CD4-positive, CD25-positive, alpha-beta regulatory T cell (primary cell): ENCODE measurements around the gene ATP6V0E1. TPM values are rescaled to one million over a fixed set of nuclear protein-coding genes. Genes with fewer than 3 reads are reported as not detected.

Source experiments
- ATAC-seq, 2 donors: fragments of 150-1000 bp; cut with Tn5 transposase; one replicate each; pipeline ENCODE4 v1.10.0; 2021; ENCODE audit warnings: low read depth in 2 of 2, moderate number of reproducible peaks in 2 of 2, moderate library complexity in 1 of 2
- DNase-seq, 3 donors: peaks; one replicate each; pipeline versions ENCODE4 v3.0.0 to v3.0.0-alpha.2; 2012 to 2022; ENCODE audit warnings: mixed read lengths in 1 of 3
- H3K27ac ChIP-seq: one replicate; pipeline ENCODE4 v1.7.0; 2013; ENCODE audit warnings: mild to moderate bottlenecking, low read length; ENCODE audit not compliant: insufficient read depth, poor library complexity, severe bottlenecking
- H3K27me3 ChIP-seq: one replicate; pipeline ENCODE4 v1.7.0; 2013; ENCODE audit warnings: low read length; ENCODE audit not compliant: control insufficient read depth, insufficient read depth
- H3K36me3 ChIP-seq: one replicate; pipeline ENCODE4 v1.7.0; 2013; ENCODE audit warnings: mild to moderate bottlenecking, low read length, moderate library complexity; ENCODE audit not compliant: control insufficient read depth, insufficient read depth
- H3K4me1 ChIP-seq: 2 replicates; pipeline ENCODE4 v1.7.0; 2013; ENCODE audit warnings: mild to moderate bottlenecking, low read length; ENCODE audit not compliant: insufficient read depth, control insufficient read depth, poor library complexity, severe bottlenecking
- H3K4me3 ChIP-seq: one replicate; pipeline ENCODE4 v1.7.0; 2013; ENCODE audit warnings: low read depth, mild to moderate bottlenecking, low read length, moderate library complexity
- H3K9me3 ChIP-seq, 2 experiments: 1 replicate in 1 of 2; 2 replicates in 1 of 2; pipeline ENCODE4 v1.7.0; 2013; ENCODE audit warnings: low read length in 2 of 2, mild to moderate bottlenecking in 1 of 2, moderate library complexity in 1 of 2; ENCODE audit not compliant: control insufficient read depth in 2 of 2
- H3K27ac Mint-ChIP-seq, 3 donors: one replicate each; pipeline ENCODE4 v1.8.0; 2020 to 2022; ENCODE audit warnings: mild to moderate bottlenecking in 3 of 3, mixed read lengths in 3 of 3, moderate library complexity in 2 of 3
- H3K27me3 Mint-ChIP-seq: one replicate; pipeline ENCODE4 v1.8.0; 2022; ENCODE audit warnings: mild to moderate bottlenecking, mixed read lengths
- H3K36me3 Mint-ChIP-seq: one replicate; pipeline ENCODE4 v1.8.0; 2020; ENCODE audit warnings: mixed read lengths
- H3K4me1 Mint-ChIP-seq, 4 donors: one replicate each; pipeline ENCODE4 v1.8.0; 2020 to 2022; ENCODE audit warnings: mixed read lengths in 4 of 4, mild to moderate bottlenecking in 1 of 4
- H3K4me3 Mint-ChIP-seq, 4 donors: one replicate each; pipeline ENCODE4 v1.8.0; 2020 to 2022; ENCODE audit warnings: mild to moderate bottlenecking in 4 of 4, mixed read lengths in 4 of 4, moderate library complexity in 3 of 4
- H3K9me3 Mint-ChIP-seq, 7 donors: one replicate each; pipeline ENCODE4 v1.8.0; 2020 to 2022; ENCODE audit warnings: mixed read lengths in 7 of 7, mild to moderate bottlenecking in 3 of 7, moderate library complexity in 2 of 7
- polyA plus RNA-seq, 4 donors: library from polyadenylated mRNA; unstranded; fragments of 300-500 nt; fragmentation: Illumina TruSeq; gene quantifications; one replicate each; pipeline ENCODE4 v1.2.3, GENCODE V29; 2021
- total RNA-seq: library from RNA; stranded (reverse); gene quantifications from one replicate; pipeline ENCODE4 v1.2.3, GENCODE V29; 2022

The ATP6V0E1 gene
- total and polyA plus RNA-seq, 5 donors from 2014 or later, result 106 to 691 (median 499) TPM

GRCh38 chr5:173010547-173011464 is 27.2 kb downstream of the ATP6V0E1 start:
- DNase-seq (no peak), ATAC-seq (no peak)
- peaks cover 6% of the 10 kb centered on the region for H3K36me3 ChIP-seq
- H3K4me3 Mint-ChIP-seq, result no peak overlapping the region
- no peaks in the 10 kb centered on the region for H3K27me3 ChIP-seq
- peaks cover 17 to 72% (median 45%) of the 10 kb centered on the region in 4 donors for H3K4me1 Mint-ChIP-seq
- peak overlapping the region in 2 of 3 donors; percentile 70 to 86 for H3K27ac Mint-ChIP-seq
- peaks cover 0 to 2% (median 0%) of the 10 kb centered on the region in 7 donors for H3K9me3 Mint-ChIP-seq
- no peaks in the 10 kb centered on the region for H3K9me3 ChIP-seq
- no peak overlapping the region for H3K4me3 ChIP-seq
- peaks cover 6% of the 10 kb centered on the region for H3K4me1 ChIP-seq
- no peak overlapping the region for H3K27ac ChIP-seq
- H3K27me3 Mint-ChIP-seq, result no peaks in the 10 kb centered on the region
- peaks cover 4% of the 10 kb centered on the region for H3K36me3 Mint-ChIP-seq

GRCh38 chr5:173011566-173011965 is 28.0 kb downstream of the ATP6V0E1 start:
- Mint-ChIP-seq H3K27me3 (no peaks in the 10 kb centered on the region), H3K4me3 (no peak overlapping the region), H3K4me1 (peaks cover 19 to 73% (median 47%) of the 10 kb centered on the region in 4 donors)

GRCh38 chr5:173012882-173013281 is 29.3 kb downstream of the ATP6V0E1 start:
- no peak overlapping the region for H3K27ac ChIP-seq
- H3K4me3 Mint-ChIP-seq, result no peak overlapping the region
- H3K36me3 Mint-ChIP-seq, result peaks cover 8% of the 10 kb centered on the region
- H3K27me3 Mint-ChIP-seq, result no peaks in the 10 kb centered on the region
- H3K4me3 ChIP-seq, result no peak overlapping the region
- H3K9me3 ChIP-seq, result no peaks in the 10 kb centered on the region
- no peaks in the 10 kb centered on the region for H3K27me3 ChIP-seq
- no peak for DNase-seq
- peaks cover 17 to 68% (median 42%) of the 10 kb centered on the region in 4 donors for H3K4me1 Mint-ChIP-seq
- peaks cover 6% of the 10 kb centered on the region for H3K36me3 ChIP-seq
- peaks cover 0 to 2% (median 0%) of the 10 kb centered on the region in 7 donors for H3K9me3 Mint-ChIP-seq
- H3K27ac Mint-ChIP-seq, result peak overlapping the region in 2 of 3 donors; percentile 15 to 44
- peaks cover 3% of the 10 kb centered on the region for H3K4me1 ChIP-seq
- ATAC-seq, result no peak

More at GRCh38 chr5:173011566-173011965, 28.0 kb downstream of the ATP6V0E1 start:
- DNase-seq, result no peak
- ATAC-seq, result no peak
- Histone ChIP-seq H3K9me3 (no peaks in the 10 kb centered on the region), H3K36me3 (peaks cover 6% of the 10 kb centered on the region), H3K27me3 (no peaks in the 10 kb centered on the region), H3K27ac (no peak overlapping the region), H3K4me1 (peaks cover 6% of the 10 kb centered on the region), H3K4me3 (no peak overlapping the region)
- H3K27ac Mint-ChIP-seq, result peak overlapping the region; percentile 48 to 77 (median 67)
- H3K9me3 Mint-ChIP-seq, result peaks cover 0 to 2% (median 0%) of the 10 kb centered on the region in 7 donors
- peaks cover 8% of the 10 kb centered on the region for H3K36me3 Mint-ChIP-seq

GRCh38 chr5:173014671-173015070 is 31.1 kb downstream of the ATP6V0E1 start:
- no peak overlapping the region for H3K4me3 ChIP-seq
- ATAC-seq (no peak), DNase-seq (no peak)
- no peaks in the 10 kb centered on the region for H3K9me3 ChIP-seq
- H3K4me3 Mint-ChIP-seq, result peak overlapping the region in 1 of 4 donors; percentile 10
- H3K27ac Mint-ChIP-seq, result peak overlapping the region in 2 of 3 donors; percentile 15 to 48
- H3K36me3 Mint-ChIP-seq, result peaks cover 11% of the 10 kb centered on the region
- H3K4me1 Mint-ChIP-seq, result peaks cover 25 to 67% (median 47%) of the 10 kb centered on the region in 4 donors
- no peak overlapping the region for H3K27ac ChIP-seq
- H3K4me1 ChIP-seq, result peaks cover 3% of the 10 kb centered on the region
- H3K27me3 ChIP-seq, result no peaks in the 10 kb centered on the region
- H3K27me3 Mint-ChIP-seq, result no peaks in the 10 kb centered on the region
- peaks cover 0 to 2% (median 0%) of the 10 kb centered on the region in 7 donors for H3K9me3 Mint-ChIP-seq
- peaks cover 15% of the 10 kb centered on the region for H3K36me3 ChIP-seq

- Mint-ChIP-seq H3K27ac (peak overlapping the region; percentile 15 to 52 (median 49)), H3K9me3 (peaks cover 0 to 2% (median 0%) of the 10 kb centered on the region in 7 donors), H3K4me1 (peaks cover 25 to 66% (median 47%) of the 10 kb centered on the region in 4 donors), H3K36me3 (peaks cover 14% of the 10 kb centered on the region), H3K27me3 (no peaks in the 10 kb centered on the region), H3K4me3 (peak overlapping the region in 1 of 4 donors; percentile 39)
- DNase-seq (no peak), ATAC-seq (no peak)
- Histone ChIP-seq H3K36me3 (peaks cover 20% of the 10 kb centered on the region), H3K4me3 (no peak overlapping the region), H3K4me1 (peaks cover 3% of the 10 kb centered on the region), H3K27ac (no peak overlapping the region), H3K9me3 (no peaks in the 10 kb centered on the region), H3K27me3 (no peaks in the 10 kb centered on the region)
Observed at GRCh38 chr5:173015192-173015591, 31.6 kb downstream of the ATP6V0E1 start.

- H3K27ac ChIP-seq, result peak overlapping the region; percentile 3
- H3K36me3 ChIP-seq, result peaks cover 26% of the 10 kb centered on the region
- peaks cover 0 to 2% (median 0%) of the 10 kb centered on the region in 7 donors for H3K9me3 Mint-ChIP-seq
- H3K4me3 ChIP-seq, result no peak overlapping the region
- H3K27me3 ChIP-seq, result no peaks in the 10 kb centered on the region
- H3K27me3 Mint-ChIP-seq, result no peaks in the 10 kb centered on the region
- peak overlapping the region in 1 of 4 donors; percentile 75 for H3K4me3 Mint-ChIP-seq
- H3K4me1 Mint-ChIP-seq, result peaks cover 25 to 61% (median 43%) of the 10 kb centered on the region in 4 donors
- peaks cover 3% of the 10 kb centered on the region for H3K4me1 ChIP-seq
- DNase-seq (no peak), ATAC-seq (no peak)
- H3K36me3 Mint-ChIP-seq, result peaks cover 19% of the 10 kb centered on the region
- no peaks in the 10 kb centered on the region for H3K9me3 ChIP-seq
- H3K27ac Mint-ChIP-seq, result peak overlapping the region; percentile 49 to 88 (median 78)
Observed at GRCh38 chr5:173015598-173016455, 32.3 kb downstream of the ATP6V0E1 start.

GRCh38 chr5:173016598-173017046 is 33.1 kb downstream of the ATP6V0E1 start:
- Histone ChIP-seq H3K9me3 (no peaks in the 10 kb centered on the region), H3K27ac (no peak overlapping the region), H3K36me3 (peaks cover 27% of the 10 kb centered on the region), H3K4me3 (no peak overlapping the region), H3K4me1 (peaks cover 3% of the 10 kb centered on the region), H3K27me3 (no peaks in the 10 kb centered on the region)
- peaks cover 25 to 61% (median 42%) of the 10 kb centered on the region in 4 donors for H3K4me1 Mint-ChIP-seq
- peaks cover 24% of the 10 kb centered on the region for H3K36me3 Mint-ChIP-seq
- H3K4me3 Mint-ChIP-seq, result no peak overlapping the region
- no peaks in the 10 kb centered on the region for H3K27me3 Mint-ChIP-seq
- H3K9me3 Mint-ChIP-seq, result peaks cover 0 to 2% (median 0%) of the 10 kb centered on the region in 7 donors
- DNase-seq (no peak), ATAC-seq (no peak)
- peak overlapping the region; percentile 49 to 88 (median 78) for H3K27ac Mint-ChIP-seq
